Measurements from ENCODE around the gene C10orf90. TPM values are rescaled to one million over a fixed set of nuclear protein-coding genes. Genes with fewer than 3 reads are reported as not detected.

Gene C10orf90
- total and polyA plus RNA-seq, 2 experiments from 2014 or later, result not detected

- TF ChIP-seq CTCF (IDR thresholded peaks at IDR 0.05; ENCODE audit: low read depth, low read length), result no peak
- DNase-seq (ENCODE audit: low read depth in 1 of 2, low spot score in 1 of 2), result no peak
- Histone ChIP-seq H3K4me3 (no peak overlapping the region), H3K27ac (no peak overlapping the region), H3K27me3 (no peaks in the 10 kb centered on the region), H3K4me1 (ENCODE audit: low read depth) (no peaks in the 10 kb centered on the region), H3K9me3 (ENCODE audit: low read depth) (no peaks in the 10 kb centered on the region), H3K36me3 (no peaks in the 10 kb centered on the region)
Observed at GRCh38 chr10:126432507-126432906, 238.0 kb downstream of the C10orf90 start.

- no peaks in the 10 kb centered on the region for H3K9me3 ChIP-seq (ENCODE audit: low read depth)
- no peak for DNase-seq (ENCODE audit: low read depth in 1 of 2, low spot score in 1 of 2)
- no peak overlapping the region for H3K4me3 ChIP-seq
- H3K27me3 ChIP-seq, result no peaks in the 10 kb centered on the region
- no peaks in the 10 kb centered on the region for H3K36me3 ChIP-seq
- no peaks in the 10 kb centered on the region for H3K4me1 ChIP-seq (ENCODE audit: low read depth)
- no peak overlapping the region for H3K27ac ChIP-seq
- no peak for TF ChIP-seq CTCF (IDR thresholded peaks at IDR 0.05; ENCODE audit: low read depth, low read length)
Observed at GRCh38 chr10:126431816-126432215, 238.7 kb downstream of the C10orf90 start.

GRCh38 chr10:126430512-126430911 lies 240.0 kb downstream of the C10orf90 start:
- no peak for DNase-seq (ENCODE audit: low read depth in 1 of 2, low spot score in 1 of 2)
- Histone ChIP-seq H3K4me1 (ENCODE audit: low read depth) (no peaks in the 10 kb centered on the region), H3K9me3 (ENCODE audit: low read depth) (no peaks in the 10 kb centered on the region), H3K27ac (no peak overlapping the region), H3K4me3 (no peak overlapping the region), H3K36me3 (no peaks in the 10 kb centered on the region), H3K27me3 (no peaks in the 10 kb centered on the region)
- TF ChIP-seq CTCF (IDR thresholded peaks at IDR 0.05; ENCODE audit: low read depth, low read length), result no peak

GRCh38 chr10:126429275-126429674 lies 241.2 kb downstream of the C10orf90 start:
- DNase-seq (ENCODE audit: low read depth in 1 of 2, low spot score in 1 of 2), result no peak
- H3K27ac ChIP-seq, result no peak overlapping the region
- no peak overlapping the region for H3K4me3 ChIP-seq
- H3K27me3 ChIP-seq, result no peaks in the 10 kb centered on the region
- no peaks in the 10 kb centered on the region for H3K36me3 ChIP-seq
- no peak for TF ChIP-seq CTCF (IDR thresholded peaks at IDR 0.05; ENCODE audit: low read depth, low read length)
- no peaks in the 10 kb centered on the region for H3K4me1 ChIP-seq (ENCODE audit: low read depth)
- no peaks in the 10 kb centered on the region for H3K9me3 ChIP-seq (ENCODE audit: low read depth)

- no peaks in the 10 kb centered on the region for H3K9me3 ChIP-seq (ENCODE audit: low read depth)
- DNase-seq (ENCODE audit: low read depth in 1 of 2, low spot score in 1 of 2), result no peak
- no peaks in the 10 kb centered on the region for H3K4me1 ChIP-seq (ENCODE audit: low read depth)
- no peak overlapping the region for H3K27ac ChIP-seq
- no peaks in the 10 kb centered on the region for H3K27me3 ChIP-seq
- no peak for TF ChIP-seq CTCF (IDR thresholded peaks at IDR 0.05; ENCODE audit: low read depth, low read length)
- no peak overlapping the region for H3K4me3 ChIP-seq
- H3K36me3 ChIP-seq, result no peaks in the 10 kb centered on the region
Observed at GRCh38 chr10:126425489-126426065, 244.9 kb downstream of the C10orf90 start.

Data from cardiac muscle cell (in vitro differentiated cells and primary cell).